Measurements from ENCODE around the gene COX7A1. TPM values are rescaled to one million over a fixed set of nuclear protein-coding genes. Genes with fewer than 3 reads are reported as not detected.

The COX7A1 gene
- polyA plus RNA-seq, 1 donor from 2014 or later, result not detected

- no peak overlapping the region for H3K9ac ChIP-seq (ENCODE audit: low read length)
- H3K9me2 ChIP-seq (ENCODE audit: insufficient read depth, low read length), result no peaks in the 10 kb centered on the region
- no peak overlapping the region for H2AFZ ChIP-seq (ENCODE audit: low read depth, low read length)
- H3K9me3 ChIP-seq (ENCODE audit: low read length), result no peaks in the 10 kb centered on the region
- H3K36me3 ChIP-seq (ENCODE audit: insufficient read depth, low read length), result no peaks in the 10 kb centered on the region
- no peaks in the 10 kb centered on the region for H3K79me2 ChIP-seq (replicated peaks; ENCODE audit: insufficient read depth, low read length)
- no peak overlapping the region for H3K4me2 ChIP-seq (ENCODE audit: low read length)
- H4K20me1 ChIP-seq (ENCODE audit: insufficient read depth), result no peaks in the 10 kb centered on the region
- no peaks in the 10 kb centered on the region for H3F3A ChIP-seq (ENCODE audit: insufficient read depth, low read length, poor library complexity, severe bottlenecking)
- H3K4me3 ChIP-seq (ENCODE audit: low read length), result no peak overlapping the region
- H3K27ac ChIP-seq (ENCODE audit: low read length), result no peak overlapping the region
- H3K27me3 ChIP-seq (ENCODE audit: insufficient read depth, low read depth, low read length), result no peaks in the 10 kb centered on the region
- TF ChIP-seq MXI1 (conservative IDR thresholded peaks at IDR 0.05; ENCODE audit: poor library complexity, severe bottlenecking), result no peak
- no peak for TF ChIP-seq RAD21 (conservative IDR thresholded peaks at IDR 0.05)
- TF ChIP-seq SMC3 (conservative IDR thresholded peaks at IDR 0.05; ENCODE audit: poor library complexity), result no peak
- TF ChIP-seq CTCF (IDR thresholded peaks at IDR 0.05; ENCODE audit: poor library complexity, severe bottlenecking), result no peak
- no peak for TF ChIP-seq EZH2 (IDR thresholded peaks at IDR 0.05; ENCODE audit: borderline replicate concordance, insufficient read depth, low read length, poor library complexity, severe bottlenecking)
- TF ChIP-seq POLR2AphosphoS5 (IDR thresholded peaks at IDR 0.05), result no peak
- TF ChIP-seq, protein P1, sequence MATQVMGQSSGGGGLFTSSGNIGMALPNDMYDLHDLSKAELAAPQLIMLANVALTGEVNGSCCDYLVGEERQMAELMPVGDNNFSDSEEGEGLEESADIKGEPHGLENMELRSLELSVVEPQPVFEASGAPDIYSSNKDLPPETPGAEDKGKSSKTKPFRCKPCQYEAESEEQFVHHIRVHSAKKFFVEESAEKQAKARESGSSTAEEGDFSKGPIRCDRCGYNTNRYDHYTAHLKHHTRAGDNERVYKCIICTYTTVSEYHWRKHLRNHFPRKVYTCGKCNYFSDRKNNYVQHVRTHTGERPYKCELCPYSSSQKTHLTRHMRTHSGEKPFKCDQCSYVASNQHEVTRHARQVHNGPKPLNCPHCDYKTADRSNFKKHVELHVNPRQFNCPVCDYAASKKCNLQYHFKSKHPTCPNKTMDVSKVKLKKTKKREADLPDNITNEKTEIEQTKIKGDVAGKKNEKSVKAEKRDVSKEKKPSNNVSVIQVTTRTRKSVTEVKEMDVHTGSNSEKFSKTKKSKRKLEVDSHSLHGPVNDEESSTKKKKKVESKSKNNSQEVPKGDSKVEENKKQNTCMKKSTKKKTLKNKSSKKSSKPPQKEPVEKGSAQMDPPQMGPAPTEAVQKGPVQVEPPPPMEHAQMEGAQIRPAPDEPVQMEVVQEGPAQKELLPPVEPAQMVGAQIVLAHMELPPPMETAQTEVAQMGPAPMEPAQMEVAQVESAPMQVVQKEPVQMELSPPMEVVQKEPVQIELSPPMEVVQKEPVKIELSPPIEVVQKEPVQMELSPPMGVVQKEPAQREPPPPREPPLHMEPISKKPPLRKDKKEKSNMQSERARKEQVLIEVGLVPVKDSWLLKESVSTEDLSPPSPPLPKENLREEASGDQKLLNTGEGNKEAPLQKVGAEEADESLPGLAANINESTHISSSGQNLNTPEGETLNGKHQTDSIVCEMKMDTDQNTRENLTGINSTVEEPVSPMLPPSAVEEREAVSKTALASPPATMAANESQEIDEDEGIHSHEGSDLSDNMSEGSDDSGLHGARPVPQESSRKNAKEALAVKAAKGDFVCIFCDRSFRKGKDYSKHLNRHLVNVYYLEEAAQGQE (IDR thresholded peaks at IDR 0.05; ENCODE audit: borderline replicate concordance), result no peak
- TF ChIP-seq EP300 (conservative IDR thresholded peaks at IDR 0.05; ENCODE audit: poor library complexity, severe bottlenecking), result no peak
- TF ChIP-seq TAF1 (IDR thresholded peaks at IDR 0.05; ENCODE audit: low read depth), result no peak
These were observed 45.3 kb downstream of the COX7A1 start for GRCh38 chr19:36106991-36107390.

DNA sequence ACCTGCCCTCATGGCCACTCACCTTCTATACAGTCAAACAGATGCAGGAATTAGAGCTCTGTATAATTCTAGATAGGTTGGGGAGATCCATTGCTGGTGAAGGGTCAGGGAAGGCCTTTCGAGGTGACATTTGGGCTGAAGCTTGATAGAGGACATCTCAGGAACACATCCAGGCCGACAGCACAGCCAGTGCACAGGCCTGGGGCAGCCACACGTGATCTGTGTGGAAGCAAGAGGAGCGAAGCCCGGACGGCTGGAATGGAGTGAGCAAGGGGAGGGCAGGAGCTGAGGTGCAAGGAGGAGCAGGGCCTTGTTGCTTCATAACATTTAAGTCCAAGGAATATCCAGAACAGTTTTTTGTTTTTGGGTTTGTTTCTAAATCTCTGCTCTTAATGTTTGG is 45.8 kb downstream of the COX7A1 start:
- no peaks in the 10 kb centered on the region for H3K79me2 ChIP-seq (replicated peaks; ENCODE audit: insufficient read depth, low read length)
- no peaks in the 10 kb centered on the region for H4K20me1 ChIP-seq (ENCODE audit: insufficient read depth)
- no peaks in the 10 kb centered on the region for H3K9me3 ChIP-seq (ENCODE audit: low read length)
- no peak overlapping the region for H3K4me3 ChIP-seq (ENCODE audit: low read length)
- TF ChIP-seq MXI1 (conservative IDR thresholded peaks at IDR 0.05; ENCODE audit: poor library complexity, severe bottlenecking) (no peak), CTCF (IDR thresholded peaks at IDR 0.05; ENCODE audit: poor library complexity, severe bottlenecking) (no peak), TAF1 (IDR thresholded peaks at IDR 0.05; ENCODE audit: low read depth) (no peak), RAD21 (conservative IDR thresholded peaks at IDR 0.05) (no peak), SMC3 (conservative IDR thresholded peaks at IDR 0.05; ENCODE audit: poor library complexity) (no peak), POLR2AphosphoS5 (IDR thresholded peaks at IDR 0.05) (no peak), EP300 (conservative IDR thresholded peaks at IDR 0.05; ENCODE audit: poor library complexity, severe bottlenecking) (no peak), EZH2 (IDR thresholded peaks at IDR 0.05; ENCODE audit: borderline replicate concordance, insufficient read depth, low read length, poor library complexity, severe bottlenecking) (no peak)
- TF ChIP-seq, protein P1 (IDR thresholded peaks at IDR 0.05; ENCODE audit: borderline replicate concordance), result no peak
- H3K4me2 ChIP-seq (ENCODE audit: low read length), result no peak overlapping the region
- no peaks in the 10 kb centered on the region for H3K9me2 ChIP-seq (ENCODE audit: insufficient read depth, low read length)
- no peaks in the 10 kb centered on the region for H3K36me3 ChIP-seq (ENCODE audit: insufficient read depth, low read length)
- H3K9ac ChIP-seq (ENCODE audit: low read length), result no peak overlapping the region
- H3K27ac ChIP-seq (ENCODE audit: low read length), result no peak overlapping the region
- H2AFZ ChIP-seq (ENCODE audit: low read depth, low read length), result no peak overlapping the region
- no peaks in the 10 kb centered on the region for H3K27me3 ChIP-seq (ENCODE audit: insufficient read depth, low read depth, low read length)
- H3F3A ChIP-seq (ENCODE audit: insufficient read depth, low read length, poor library complexity, severe bottlenecking), result no peaks in the 10 kb centered on the region
